Measurements from ENCODE around the gene CERS3. TPM values are rescaled to one million over a fixed set of nuclear protein-coding genes. Genes with fewer than 3 reads are reported as not detected.
A peak's percentile ranks its signal among the peaks of the same experiment; 100 is the strongest.

The CERS3 gene
- total and polyA plus RNA-seq, 10 of the 15 experiments (the other 5 are each of a cell fraction or from before 2014, with no cell fraction given): not detected

GRCh38 chr15:100570275-100570674, 41.5 kb upstream of the CERS3 start:
- Histone ChIP-seq H3K79me2 (ENCODE audit: control insufficient read depth, insufficient read depth, low read length) (no peaks in the 10 kb centered on the region), H3K36me3 (ENCODE audit: control insufficient read depth in 2 of 2, insufficient read depth in 2 of 2, low read length in 1 of 2) (peaks cover 3 to 27% of the 10 kb centered on the region in 2 experiments), H2AFZ (ENCODE audit: control insufficient read depth, low read depth, low read length) (no peak overlapping the region), H3K4me3 (no peak overlapping the region), H3K4me1 (ENCODE audit: control insufficient read depth, insufficient read depth, low read length) (peaks cover 9% of the 10 kb centered on the region), H3K27me3 (replicated peaks in 1 of 2; ENCODE audit: control insufficient read depth in 2 of 2, insufficient read depth in 2 of 2, low read length in 1 of 2) (no peaks in the 10 kb centered on the region), H4K20me1 (ENCODE audit: control insufficient read depth, insufficient read depth) (no peaks in the 10 kb centered on the region), H3K9ac (ENCODE audit: control insufficient read depth, insufficient read depth, low read length) (no peak overlapping the region), H3K27ac (ENCODE audit: control insufficient read depth, insufficient read depth) (peak overlapping the region; percentile 66), H3K9me3 (replicated peaks; ENCODE audit: control insufficient read depth, insufficient read depth, low read length) (no peaks in the 10 kb centered on the region), H3K4me2 (ENCODE audit: control insufficient read depth, insufficient read depth) (no peak overlapping the region)
- in situ Hi-C loops (cut with MboI) (no loop called here), intact Hi-C loops (cut with micrococcal nuclease; ENCODE audit: unreplicated experiment) (loop anchor here (5.0 to 10.0 kb wide), 2 partner anchors 215 to 643 kb away; no protein-coding TSS in a partner anchor)
- DNase-seq (ENCODE audit: low read depth, low spot score) (no peak), FAIRE-seq (no peak), ATAC-seq (no peak)
- TF ChIP-seq NFYB (IDR thresholded peaks at IDR 0.05; ENCODE audit: insufficient read depth, low read depth, low read length): 0 out of 2 replicates have a peak, but pooled peaks have one; percentile 35
- TF ChIP-seq STAT3 (IDR thresholded peaks at IDR 0.05; ENCODE audit: low read depth, low read length): no peak
- TF ChIP-seq USF1 (IDR thresholded peaks at IDR 0.05; ENCODE audit: borderline replicate concordance, extremely low read length, insufficient read depth, low read depth, low read length): peak; percentile 77
- 0 out of 2 replicates have a peak, but pooled peaks have one; percentile 26 for TF ChIP-seq RAD51 (IDR thresholded peaks at IDR 0.05)
- POLR2A ChIA-PET: no interaction called here
- CTCF ChIA-PET: interaction anchor here (0.6 to 2.0 kb wide), 4 partner anchors 18 to 57 kb away, joined by 3 to 4 read pairs (median 4); no protein-coding TSS in a partner anchor
- 98% methylated on average over 3 of the region's 3 CpGs for WGBS (ENCODE audit: insufficient coverage, insufficient replicate concordance, low lambda C conversion rate, missing lambda C conversion rate)
- RAD21 ChIA-PET (ENCODE audit: unreplicated experiment): no interaction called here
- SMC1A ChIA-PET (ENCODE audit: uncharacterized antibody, unreplicated experiment): interaction anchor here (1.4 to 1.8 kb wide), 2 partner anchors 8 to 642 kb away, joined by 3 to 5 read pairs; no protein-coding TSS in a partner anchor
- no TSS peak for BruUV-seq (replicated peaks)

- Histone ChIP-seq H4K20me1 (ENCODE audit: control insufficient read depth, insufficient read depth) (no peaks in the 10 kb centered on the region), H3K9me3 (replicated peaks; ENCODE audit: control insufficient read depth, insufficient read depth, low read length) (no peaks in the 10 kb centered on the region), H3K27ac (ENCODE audit: control insufficient read depth, insufficient read depth) (no peak overlapping the region), H3K4me2 (ENCODE audit: control insufficient read depth, insufficient read depth) (no peak overlapping the region), H3K4me3 (no peak overlapping the region), H3K79me2 (ENCODE audit: control insufficient read depth, insufficient read depth, low read length) (no peaks in the 10 kb centered on the region), H3K36me3 (ENCODE audit: control insufficient read depth in 2 of 2, insufficient read depth in 2 of 2, low read length in 1 of 2) (peaks cover 3 to 27% of the 10 kb centered on the region in 2 experiments), H3K9ac (ENCODE audit: control insufficient read depth, insufficient read depth, low read length) (no peak overlapping the region), H3K27me3 (replicated peaks in 1 of 2; ENCODE audit: control insufficient read depth in 2 of 2, insufficient read depth in 2 of 2, low read length in 1 of 2) (no peaks in the 10 kb centered on the region), H3K4me1 (ENCODE audit: control insufficient read depth, insufficient read depth, low read length) (peaks cover 9% of the 10 kb centered on the region), H2AFZ (ENCODE audit: control insufficient read depth, low read depth, low read length) (no peak overlapping the region)
- ChIA-PET RAD21 (ENCODE audit: unreplicated experiment) (no interaction called here), CTCF (interaction anchor here (2.0 kb wide), 1 partner anchor 27 kb away, joined by 4 read pairs; no protein-coding TSS in a partner anchor), SMC1A (ENCODE audit: uncharacterized antibody, unreplicated experiment) (no interaction called here), POLR2A (no interaction called here)
- no TSS peak for BruUV-seq (replicated peaks)
- 94% methylated on average over 8 of the region's 8 CpGs for WGBS (ENCODE audit: insufficient coverage, insufficient replicate concordance, low lambda C conversion rate, missing lambda C conversion rate)
- FAIRE-seq (no peak), DNase-seq (ENCODE audit: low read depth, low spot score) (no peak), ATAC-seq (no peak)
- intact Hi-C loops (cut with micrococcal nuclease; ENCODE audit: unreplicated experiment) (no loop called here), in situ Hi-C loops (cut with MboI) (no loop called here)
- TF ChIP-seq SMC3 (IDR thresholded peaks at IDR 0.05; ENCODE audit: borderline replicate concordance, low read length) (no peak), E4F1 (IDR thresholded peaks at IDR 0.05; ENCODE audit: borderline replicate concordance, partially characterized antibody) (no peak), ATF7 (IDR thresholded peaks at IDR 0.05; ENCODE audit: low read depth) (no peak), ELK1 (IDR thresholded peaks at IDR 0.05; ENCODE audit: low read depth, low read length) (no peak), E2F4 (IDR thresholded peaks at IDR 0.05; ENCODE audit: low read depth, low read length) (no peak)
Observed at GRCh38 chr15:100569391-100569790, 40.6 kb upstream of the CERS3 start.
